BE2C (cell line): ENCODE measurements around the gene SGK1.
"Not testable (repeated sequence)": the region's sequence is repeated elsewhere in the genome, so short reads cannot be mapped to it uniquely, and the experiment has no call there.

Source experiments
- DNase-seq: peaks from one replicate; pipeline ENCODE4 v3.0.0-alpha.2; 2020
- H3K27me3 ChIP-seq: fragments of 250-450 bp; sonication (Bioruptor Pico); 2 replicates; pipeline ENCODE4 v1.5.1; 2020; ENCODE audit warnings: mild to moderate bottlenecking
- H3K36me3 ChIP-seq: fragments of 250-450 bp; sonication (Bioruptor Pico); 2 replicates; pipeline ENCODE4 v1.5.1; 2020; ENCODE audit warnings: mild to moderate bottlenecking
- H3K4me1 ChIP-seq: fragments of 250-450 bp; sonication (Bioruptor Pico); 2 replicates; pipeline ENCODE4 v1.5.1; 2020
- H3K4me3 ChIP-seq: 2 replicates; pipeline ENCODE4 v1.5.1; 2011; ENCODE audit warnings: low read depth, low read length
- H3K9me3 ChIP-seq: fragments of 250-450 bp; sonication (Bioruptor Pico); 2 replicates; pipeline ENCODE4 v1.5.1; 2020
- CTCF ChIP-seq: IDR thresholded peaks from 2 replicates; pipeline ENCODE4 v1.5.1; 2012; ENCODE audit warnings: mild to moderate bottlenecking, low read depth, low read length

SGK1 gene

GRCh38 chr6:134330555-134330954 lies 12.6 kb upstream of the SGK1 start:
- no peaks in the 10 kb centered on the region; the same call in 1 of the 2 replicates for H3K4me1 ChIP-seq
- DNase-seq, result no peak
- no peak overlapping the region for H3K4me3 ChIP-seq
- H3K9me3 ChIP-seq, result no peaks in the 10 kb centered on the region
- no peak for TF ChIP-seq CTCF
- H3K27me3 ChIP-seq, result no peaks in the 10 kb centered on the region
- no peaks in the 10 kb centered on the region for H3K36me3 ChIP-seq

GRCh38 chr6:134328792-134329191 lies 10.9 kb upstream of the SGK1 start:
- no peak for DNase-seq
- no peak for TF ChIP-seq CTCF
- Histone ChIP-seq H3K4me3 (no peak overlapping the region), H3K4me1 (no peaks in the 10 kb centered on the region; the same call in 1 of the 2 replicates), H3K36me3 (no peaks in the 10 kb centered on the region), H3K27me3 (no peaks in the 10 kb centered on the region), H3K9me3 (no peaks in the 10 kb centered on the region)

GRCh38 chr6:134328138-134328537 lies 10.2 kb upstream of the SGK1 start:
- H3K36me3 ChIP-seq, result no peaks in the 10 kb centered on the region

GRCh38 chr6:134326192-134326591 lies 8.3 kb upstream of the SGK1 start:
- not testable (repeated sequence) for H3K4me3 ChIP-seq, H3K9me3 ChIP-seq, H3K36me3 ChIP-seq, DNase-seq, H3K4me1 ChIP-seq, H3K27me3 ChIP-seq

More at GRCh38 chr6:134328138-134328537, 10.2 kb upstream of the SGK1 start:
- Histone ChIP-seq H3K27me3 (no peaks in the 10 kb centered on the region), H3K9me3 (no peaks in the 10 kb centered on the region), H3K4me1 (no peaks in the 10 kb centered on the region; the same call in 1 of the 2 replicates), H3K4me3 (no peak overlapping the region)
- TF ChIP-seq CTCF, result no peak
- DNase-seq, result no peak

- DNase-seq, result no peak
- Histone ChIP-seq H3K4me1 (no peaks in the 10 kb centered on the region), H3K9me3 (no peaks in the 10 kb centered on the region), H3K4me3 (no peak overlapping the region), H3K36me3 (no peaks in the 10 kb centered on the region), H3K27me3 (no peaks in the 10 kb centered on the region)
- no peak for TF ChIP-seq CTCF
Measured at GRCh38 chr6:134324766-134325165, 6.9 kb upstream of the SGK1 start.

- no peaks in the 10 kb centered on the region for H3K27me3 ChIP-seq
- DNase-seq, result no peak
- no peaks in the 10 kb centered on the region for H3K36me3 ChIP-seq
- no peak overlapping the region for H3K4me3 ChIP-seq
- no peak for TF ChIP-seq CTCF
- H3K9me3 ChIP-seq, result no peaks in the 10 kb centered on the region
- no peaks in the 10 kb centered on the region for H3K4me1 ChIP-seq
Measured at GRCh38 chr6:134324141-134324540, 6.2 kb upstream of the SGK1 start.

- Histone ChIP-seq H3K36me3 (no peaks in the 10 kb centered on the region), H3K9me3 (no peaks in the 10 kb centered on the region), H3K27me3 (no peaks in the 10 kb centered on the region), H3K4me3 (no peak overlapping the region), H3K4me1 (no peaks in the 10 kb centered on the region)
- DNase-seq, result no peak
- no peak for TF ChIP-seq CTCF
Measured at GRCh38 chr6:134323698-134324097, 5.8 kb upstream of the SGK1 start.
